ENCODE data around the gene RAB12. TPM values are rescaled to one million over a fixed set of nuclear protein-coding genes. Genes with fewer than 3 reads are reported as not detected.

Gene RAB12
- total RNA-seq, 6 experiments from 2014 or later, result 34.1 to 38.0 (median 36.4) TPM

- H3K36me3 Mint-ChIP-seq (ENCODE audit: low read depth), result no peaks in the 10 kb centered on the region
- H3K4me3 Mint-ChIP-seq, result no peak overlapping the region
- H3K9me3 Mint-ChIP-seq, result no peaks in the 10 kb centered on the region
- H3K27me3 Mint-ChIP-seq (ENCODE audit: insufficient read depth), result peaks cover 29% of the 10 kb centered on the region
- H3K27ac Mint-ChIP-seq, result no peak overlapping the region
- H3K4me1 Mint-ChIP-seq (ENCODE audit: low read depth), result peaks cover 6% of the 10 kb centered on the region
- TF ChIP-seq CTCF (IDR thresholded peaks at IDR 0.05), result no peak
- no peak for DNase-seq
Measured at GRCh38 chr18:8602040-8602439, 7.2 kb upstream of the RAB12 start.

- peaks cover 7% of the 10 kb centered on the region for H3K4me1 Mint-ChIP-seq (ENCODE audit: low read depth)
- peaks cover 29% of the 10 kb centered on the region for H3K27me3 Mint-ChIP-seq (ENCODE audit: insufficient read depth)
- no peak for DNase-seq
- H3K36me3 Mint-ChIP-seq (ENCODE audit: low read depth), result no peaks in the 10 kb centered on the region
- no peak overlapping the region for H3K4me3 Mint-ChIP-seq
- no peak for TF ChIP-seq CTCF (IDR thresholded peaks at IDR 0.05)
- H3K27ac Mint-ChIP-seq, result no peak overlapping the region
- H3K9me3 Mint-ChIP-seq, result no peaks in the 10 kb centered on the region
Measured at GRCh38 chr18:8602557-8602956, 6.7 kb upstream of the RAB12 start.

GRCh38 chr18:8603663-8604520, 5.3 kb upstream of the RAB12 start:
- Mint-ChIP-seq H3K27ac (no peak overlapping the region), H3K36me3 (ENCODE audit: low read depth) (no peaks in the 10 kb centered on the region), H3K9me3 (no peaks in the 10 kb centered on the region), H3K4me1 (ENCODE audit: low read depth) (peaks cover 20% of the 10 kb centered on the region), H3K4me3 (peak overlapping the region; percentile 74), H3K27me3 (ENCODE audit: insufficient read depth) (peaks cover 26% of the 10 kb centered on the region)
- no peak for TF ChIP-seq CTCF (IDR thresholded peaks at IDR 0.05)
- DNase-seq, result no peak

- TF ChIP-seq CTCF (IDR thresholded peaks at IDR 0.05), result no peak
- peaks cover 29% of the 10 kb centered on the region for H3K4me1 Mint-ChIP-seq (ENCODE audit: low read depth)
Measured at GRCh38 chr18:8605974-8606373, 3.3 kb upstream of the RAB12 start.

GRCh38 chr18:8607776-8608742, 1.2 kb upstream of the RAB12 start:
- Mint-ChIP-seq H3K4me3 (peak overlapping the region; percentile 92), H3K27ac (peak overlapping the region; percentile 74), H3K9me3 (no peaks in the 10 kb centered on the region), H3K36me3 (ENCODE audit: low read depth) (peaks cover 5% of the 10 kb centered on the region; the same call in 1 of the 2 replicates), H3K4me1 (ENCODE audit: low read depth) (peaks cover 47% of the 10 kb centered on the region), H3K27me3 (ENCODE audit: insufficient read depth) (peaks cover 6% of the 10 kb centered on the region)
- no peak for TF ChIP-seq CTCF (IDR thresholded peaks at IDR 0.05)
- DNase-seq, result no peak

More at GRCh38 chr18:8605974-8606373, 3.3 kb upstream of the RAB12 start:
- Mint-ChIP-seq H3K4me3 (no peak overlapping the region), H3K27ac (no peak overlapping the region), H3K36me3 (ENCODE audit: low read depth) (peaks cover 5% of the 10 kb centered on the region; the same call in 1 of the 2 replicates), H3K27me3 (ENCODE audit: insufficient read depth) (peaks cover 15% of the 10 kb centered on the region), H3K9me3 (no peaks in the 10 kb centered on the region)
- DNase-seq, result no peak

Measured in HFFc6 (cell line).